C4-2B (cell line): Measurements from ENCODE around the gene PIK3R6.

ENCODE experiments used
- ZFX ChIP-seq: fragments of 450-650 bp; IDR thresholded peaks from 2 replicates; pipeline ENCODE4 v1.6.1; 2017
- TF ChIP-seq, protein P1 (sequence below): fragments of 450-650 bp; conservative IDR thresholded peaks from 2 replicates; pipeline ENCODE4 v1.5.1; 2017; ENCODE audit warnings: mild to moderate bottlenecking

- TF ChIP-seq, protein P1, sequence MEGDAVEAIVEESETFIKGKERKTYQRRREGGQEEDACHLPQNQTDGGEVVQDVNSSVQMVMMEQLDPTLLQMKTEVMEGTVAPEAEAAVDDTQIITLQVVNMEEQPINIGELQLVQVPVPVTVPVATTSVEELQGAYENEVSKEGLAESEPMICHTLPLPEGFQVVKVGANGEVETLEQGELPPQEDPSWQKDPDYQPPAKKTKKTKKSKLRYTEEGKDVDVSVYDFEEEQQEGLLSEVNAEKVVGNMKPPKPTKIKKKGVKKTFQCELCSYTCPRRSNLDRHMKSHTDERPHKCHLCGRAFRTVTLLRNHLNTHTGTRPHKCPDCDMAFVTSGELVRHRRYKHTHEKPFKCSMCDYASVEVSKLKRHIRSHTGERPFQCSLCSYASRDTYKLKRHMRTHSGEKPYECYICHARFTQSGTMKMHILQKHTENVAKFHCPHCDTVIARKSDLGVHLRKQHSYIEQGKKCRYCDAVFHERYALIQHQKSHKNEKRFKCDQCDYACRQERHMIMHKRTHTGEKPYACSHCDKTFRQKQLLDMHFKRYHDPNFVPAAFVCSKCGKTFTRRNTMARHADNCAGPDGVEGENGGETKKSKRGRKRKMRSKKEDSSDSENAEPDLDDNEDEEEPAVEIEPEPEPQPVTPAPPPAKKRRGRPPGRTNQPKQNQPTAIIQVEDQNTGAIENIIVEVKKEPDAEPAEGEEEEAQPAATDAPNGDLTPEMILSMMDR, result no peak
- no peak for TF ChIP-seq ZFX
Measured at GRCh38 chr17:8857919-8858318, 9.6 kb downstream of the PIK3R6 start.
